ENCODE data around the gene RAET1L. TPM values are rescaled to one million over a fixed set of nuclear protein-coding genes. Genes with fewer than 3 reads are reported as not detected.

RAET1L gene
- total RNA-seq, 1 experiment from 2014 or later = not detected

DNA sequence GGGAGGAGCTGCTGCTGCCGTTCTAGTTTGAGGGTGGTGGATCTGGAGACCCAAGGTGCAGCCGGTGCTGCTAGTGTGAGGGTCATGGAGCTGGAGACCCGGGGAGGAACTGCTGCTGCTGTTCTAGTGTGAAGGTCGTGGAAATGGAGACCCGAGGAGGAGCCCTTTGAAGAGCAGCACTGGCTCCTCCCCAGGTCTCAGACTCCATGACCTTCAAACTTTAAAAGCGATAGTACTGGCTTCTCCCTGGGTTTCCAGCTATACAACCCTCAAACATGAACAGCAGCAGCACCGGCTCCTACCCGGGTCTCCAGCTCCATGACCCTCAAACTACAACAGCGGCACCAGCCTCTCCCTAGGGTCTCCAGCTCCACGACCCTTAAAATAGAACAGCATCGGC lies 28.1 kb upstream of the RAET1L start (continued):
- TF ChIP-seq, protein P1, sequence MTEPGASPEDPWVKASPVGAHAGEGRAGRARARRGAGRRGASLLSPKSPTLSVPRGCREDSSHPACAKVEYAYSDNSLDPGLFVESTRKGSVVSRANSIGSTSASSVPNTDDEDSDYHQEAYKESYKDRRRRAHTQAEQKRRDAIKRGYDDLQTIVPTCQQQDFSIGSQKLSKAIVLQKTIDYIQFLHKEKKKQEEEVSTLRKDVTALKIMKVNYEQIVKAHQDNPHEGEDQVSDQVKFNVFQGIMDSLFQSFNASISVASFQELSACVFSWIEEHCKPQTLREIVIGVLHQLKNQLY (CRISPR knock-in tag; IDR thresholded peaks at IDR 0.05) = no peak
- no peak for TF ChIP-seq MYBL2 (CRISPR knock-in tag; IDR thresholded peaks at IDR 0.05)
- TF ChIP-seq, protein P2, sequence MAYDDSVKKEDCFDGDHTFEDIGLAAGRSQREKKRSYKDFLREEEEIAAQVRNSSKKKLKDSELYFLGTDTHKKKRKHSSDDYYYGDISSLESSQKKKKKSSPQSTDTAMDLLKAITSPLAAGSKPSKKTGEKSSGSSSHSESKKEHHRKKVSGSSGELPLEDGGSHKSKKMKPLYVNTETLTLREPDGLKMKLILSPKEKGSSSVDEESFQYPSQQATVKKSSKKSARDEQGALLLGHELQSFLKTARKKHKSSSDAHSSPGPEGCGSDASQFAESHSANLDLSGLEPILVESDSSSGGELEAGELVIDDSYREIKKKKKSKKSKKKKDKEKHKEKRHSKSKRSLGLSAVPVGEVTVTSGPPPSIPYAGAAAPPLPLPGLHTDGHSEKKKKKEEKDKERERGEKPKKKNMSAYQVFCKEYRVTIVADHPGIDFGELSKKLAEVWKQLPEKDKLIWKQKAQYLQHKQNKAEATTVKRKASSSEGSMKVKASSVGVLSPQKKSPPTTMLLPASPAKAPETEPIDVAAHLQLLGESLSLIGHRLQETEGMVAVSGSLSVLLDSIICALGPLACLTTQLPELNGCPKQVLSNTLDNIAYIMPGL (CRISPR knock-in tag; IDR thresholded peaks at IDR 0.05) = no peak
- no peak for TF ChIP-seq KAT7 (CRISPR knock-in tag; IDR thresholded peaks at IDR 0.05; ENCODE audit: borderline replicate concordance)
- no peak for TF ChIP-seq CREB1 (CRISPR knock-in tag; IDR thresholded peaks at IDR 0.05)

DNA sequence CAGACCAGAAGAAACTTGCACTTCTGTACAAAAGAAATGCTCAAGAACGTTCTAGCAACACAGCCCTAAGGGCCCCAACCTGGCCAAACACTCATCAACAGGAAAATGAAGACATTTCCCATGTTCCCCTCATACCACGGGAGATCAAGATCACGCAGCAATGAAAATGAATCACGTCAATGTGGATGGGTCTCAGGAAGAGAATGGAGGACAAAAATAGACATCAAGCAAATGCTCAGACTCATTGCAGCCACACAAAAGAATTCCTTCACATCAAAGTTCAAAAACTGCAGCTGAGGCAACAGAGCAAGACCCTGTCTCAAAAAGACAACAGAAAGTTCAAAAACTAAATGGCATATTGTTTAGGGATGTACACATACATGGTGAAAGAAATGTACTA lies 25.5 kb upstream of the RAET1L start:
- DNase-seq (ENCODE audit: low spot score) (no peak), ATAC-seq (no peak)
- Mint-ChIP-seq H3K9me3 (peaks cover 36% of the 10 kb centered on the region), H3K4me3 (no peak overlapping the region), H3K4me1 (no peaks in the 10 kb centered on the region), H3K36me3 (0 out of 2 replicates have a peak, but pooled peaks cover 2% of the 10 kb centered on the region), H3K27me3 (ENCODE audit: low read depth) (peaks cover 62% of the 10 kb centered on the region), H3K27ac (no peak overlapping the region)
- TF ChIP-seq, protein P3, sequence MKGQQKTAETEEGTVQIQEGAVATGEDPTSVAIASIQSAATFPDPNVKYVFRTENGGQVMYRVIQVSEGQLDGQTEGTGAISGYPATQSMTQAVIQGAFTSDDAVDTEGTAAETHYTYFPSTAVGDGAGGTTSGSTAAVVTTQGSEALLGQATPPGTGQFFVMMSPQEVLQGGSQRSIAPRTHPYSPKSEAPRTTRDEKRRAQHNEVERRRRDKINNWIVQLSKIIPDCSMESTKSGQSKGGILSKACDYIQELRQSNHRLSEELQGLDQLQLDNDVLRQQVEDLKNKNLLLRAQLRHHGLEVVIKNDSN (CRISPR knock-in tag; IDR thresholded peaks at IDR 0.05) = no peak
- TF ChIP-seq, protein P4, sequence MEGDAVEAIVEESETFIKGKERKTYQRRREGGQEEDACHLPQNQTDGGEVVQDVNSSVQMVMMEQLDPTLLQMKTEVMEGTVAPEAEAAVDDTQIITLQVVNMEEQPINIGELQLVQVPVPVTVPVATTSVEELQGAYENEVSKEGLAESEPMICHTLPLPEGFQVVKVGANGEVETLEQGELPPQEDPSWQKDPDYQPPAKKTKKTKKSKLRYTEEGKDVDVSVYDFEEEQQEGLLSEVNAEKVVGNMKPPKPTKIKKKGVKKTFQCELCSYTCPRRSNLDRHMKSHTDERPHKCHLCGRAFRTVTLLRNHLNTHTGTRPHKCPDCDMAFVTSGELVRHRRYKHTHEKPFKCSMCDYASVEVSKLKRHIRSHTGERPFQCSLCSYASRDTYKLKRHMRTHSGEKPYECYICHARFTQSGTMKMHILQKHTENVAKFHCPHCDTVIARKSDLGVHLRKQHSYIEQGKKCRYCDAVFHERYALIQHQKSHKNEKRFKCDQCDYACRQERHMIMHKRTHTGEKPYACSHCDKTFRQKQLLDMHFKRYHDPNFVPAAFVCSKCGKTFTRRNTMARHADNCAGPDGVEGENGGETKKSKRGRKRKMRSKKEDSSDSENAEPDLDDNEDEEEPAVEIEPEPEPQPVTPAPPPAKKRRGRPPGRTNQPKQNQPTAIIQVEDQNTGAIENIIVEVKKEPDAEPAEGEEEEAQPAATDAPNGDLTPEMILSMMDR (IDR thresholded peaks at IDR 0.05) = no peak
- no peak for TF ChIP-seq ZNF423 (CRISPR knock-in tag; IDR thresholded peaks at IDR 0.05)
- TF ChIP-seq, protein P5, sequence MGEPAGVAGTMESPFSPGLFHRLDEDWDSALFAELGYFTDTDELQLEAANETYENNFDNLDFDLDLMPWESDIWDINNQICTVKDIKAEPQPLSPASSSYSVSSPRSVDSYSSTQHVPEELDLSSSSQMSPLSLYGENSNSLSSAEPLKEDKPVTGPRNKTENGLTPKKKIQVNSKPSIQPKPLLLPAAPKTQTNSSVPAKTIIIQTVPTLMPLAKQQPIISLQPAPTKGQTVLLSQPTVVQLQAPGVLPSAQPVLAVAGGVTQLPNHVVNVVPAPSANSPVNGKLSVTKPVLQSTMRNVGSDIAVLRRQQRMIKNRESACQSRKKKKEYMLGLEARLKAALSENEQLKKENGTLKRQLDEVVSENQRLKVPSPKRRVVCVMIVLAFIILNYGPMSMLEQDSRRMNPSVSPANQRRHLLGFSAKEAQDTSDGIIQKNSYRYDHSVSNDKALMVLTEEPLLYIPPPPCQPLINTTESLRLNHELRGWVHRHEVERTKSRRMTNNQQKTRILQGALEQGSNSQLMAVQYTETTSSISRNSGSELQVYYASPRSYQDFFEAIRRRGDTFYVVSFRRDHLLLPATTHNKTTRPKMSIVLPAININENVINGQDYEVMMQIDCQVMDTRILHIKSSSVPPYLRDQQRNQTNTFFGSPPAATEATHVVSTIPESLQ (CRISPR knock-in tag; IDR thresholded peaks at IDR 0.05) = no peak
- TF ChIP-seq, protein P6, sequence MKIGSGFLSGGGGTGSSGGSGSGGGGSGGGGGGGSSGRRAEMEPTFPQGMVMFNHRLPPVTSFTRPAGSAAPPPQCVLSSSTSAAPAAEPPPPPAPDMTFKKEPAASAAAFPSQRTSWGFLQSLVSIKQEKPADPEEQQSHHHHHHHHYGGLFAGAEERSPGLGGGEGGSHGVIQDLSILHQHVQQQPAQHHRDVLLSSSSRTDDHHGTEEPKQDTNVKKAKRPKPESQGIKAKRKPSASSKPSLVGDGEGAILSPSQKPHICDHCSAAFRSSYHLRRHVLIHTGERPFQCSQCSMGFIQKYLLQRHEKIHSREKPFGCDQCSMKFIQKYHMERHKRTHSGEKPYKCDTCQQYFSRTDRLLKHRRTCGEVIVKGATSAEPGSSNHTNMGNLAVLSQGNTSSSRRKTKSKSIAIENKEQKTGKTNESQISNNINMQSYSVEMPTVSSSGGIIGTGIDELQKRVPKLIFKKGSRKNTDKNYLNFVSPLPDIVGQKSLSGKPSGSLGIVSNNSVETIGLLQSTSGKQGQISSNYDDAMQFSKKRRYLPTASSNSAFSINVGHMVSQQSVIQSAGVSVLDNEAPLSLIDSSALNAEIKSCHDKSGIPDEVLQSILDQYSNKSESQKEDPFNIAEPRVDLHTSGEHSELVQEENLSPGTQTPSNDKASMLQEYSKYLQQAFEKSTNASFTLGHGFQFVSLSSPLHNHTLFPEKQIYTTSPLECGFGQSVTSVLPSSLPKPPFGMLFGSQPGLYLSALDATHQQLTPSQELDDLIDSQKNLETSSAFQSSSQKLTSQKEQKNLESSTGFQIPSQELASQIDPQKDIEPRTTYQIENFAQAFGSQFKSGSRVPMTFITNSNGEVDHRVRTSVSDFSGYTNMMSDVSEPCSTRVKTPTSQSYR (CRISPR knock-in tag; IDR thresholded peaks at IDR 0.05) = no peak
- no peak for TF ChIP-seq TEAD4 (CRISPR knock-in tag; IDR thresholded peaks at IDR 0.05)
- TF ChIP-seq TP53 (CRISPR knock-in tag; IDR thresholded peaks at IDR 0.05) = no peak
- no peak for TF ChIP-seq ELF4 (CRISPR knock-in tag; IDR thresholded peaks at IDR 0.05; ENCODE audit: low read depth)
- ChIA-PET POLR2A (no interaction called here), CTCF (no interaction called here)

DNA sequence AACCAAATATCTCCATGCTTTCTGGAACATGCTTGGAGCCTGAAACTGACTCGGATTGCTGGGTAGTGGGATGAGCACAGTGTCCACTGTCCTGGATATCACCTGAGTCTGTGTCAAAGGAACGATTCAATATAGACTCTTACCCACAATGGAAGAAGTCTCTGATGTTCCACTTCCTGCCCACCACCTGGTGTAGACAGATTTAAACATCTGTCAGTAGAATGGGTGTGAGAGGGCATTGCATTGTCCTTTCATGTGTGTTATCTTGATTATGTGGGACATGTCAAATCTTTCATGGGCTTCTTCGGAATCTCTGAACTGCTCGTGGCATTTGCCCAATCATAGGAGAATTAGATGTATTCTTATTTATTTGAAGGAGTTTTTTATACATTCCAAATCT lies 22.8 kb upstream of the RAET1L start:
- Mint-ChIP-seq H3K36me3 (0 out of 2 replicates have a peak, but pooled peaks cover 2% of the 10 kb centered on the region), H3K27me3 (ENCODE audit: low read depth) (peaks cover 42% of the 10 kb centered on the region), H3K4me3 (no peak overlapping the region), H3K4me1 (no peaks in the 10 kb centered on the region), H3K27ac (no peak overlapping the region), H3K9me3 (peaks cover 15% of the 10 kb centered on the region)
- ChIA-PET CTCF (interaction anchor here (1.5 kb wide), 1 partner anchor 347 kb away, joined by 3 read pairs; no protein-coding TSS in a partner anchor), POLR2A (no interaction called here)
- ATAC-seq (no peak), DNase-seq (ENCODE audit: low spot score) (no peak)
- TF ChIP-seq, protein P7, sequence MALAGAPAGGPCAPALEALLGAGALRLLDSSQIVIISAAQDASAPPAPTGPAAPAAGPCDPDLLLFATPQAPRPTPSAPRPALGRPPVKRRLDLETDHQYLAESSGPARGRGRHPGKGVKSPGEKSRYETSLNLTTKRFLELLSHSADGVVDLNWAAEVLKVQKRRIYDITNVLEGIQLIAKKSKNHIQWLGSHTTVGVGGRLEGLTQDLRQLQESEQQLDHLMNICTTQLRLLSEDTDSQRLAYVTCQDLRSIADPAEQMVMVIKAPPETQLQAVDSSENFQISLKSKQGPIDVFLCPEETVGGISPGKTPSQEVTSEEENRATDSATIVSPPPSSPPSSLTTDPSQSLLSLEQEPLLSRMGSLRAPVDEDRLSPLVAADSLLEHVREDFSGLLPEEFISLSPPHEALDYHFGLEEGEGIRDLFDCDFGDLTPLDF (CRISPR knock-in tag; IDR thresholded peaks at IDR 0.05) = no peak
- no peak for TF ChIP-seq NFE2L1 (CRISPR knock-in tag; IDR thresholded peaks at IDR 0.05)
- TF ChIP-seq ZNF423 (CRISPR knock-in tag; IDR thresholded peaks at IDR 0.05) = no peak
- no peak for TF ChIP-seq IRF2 (CRISPR knock-in tag; IDR thresholded peaks at IDR 0.05; ENCODE audit: borderline replicate concordance, low read depth)
- TF ChIP-seq JAZF1 (CRISPR knock-in tag; IDR thresholded peaks at IDR 0.05) = no peak
- TF ChIP-seq, protein P8, sequence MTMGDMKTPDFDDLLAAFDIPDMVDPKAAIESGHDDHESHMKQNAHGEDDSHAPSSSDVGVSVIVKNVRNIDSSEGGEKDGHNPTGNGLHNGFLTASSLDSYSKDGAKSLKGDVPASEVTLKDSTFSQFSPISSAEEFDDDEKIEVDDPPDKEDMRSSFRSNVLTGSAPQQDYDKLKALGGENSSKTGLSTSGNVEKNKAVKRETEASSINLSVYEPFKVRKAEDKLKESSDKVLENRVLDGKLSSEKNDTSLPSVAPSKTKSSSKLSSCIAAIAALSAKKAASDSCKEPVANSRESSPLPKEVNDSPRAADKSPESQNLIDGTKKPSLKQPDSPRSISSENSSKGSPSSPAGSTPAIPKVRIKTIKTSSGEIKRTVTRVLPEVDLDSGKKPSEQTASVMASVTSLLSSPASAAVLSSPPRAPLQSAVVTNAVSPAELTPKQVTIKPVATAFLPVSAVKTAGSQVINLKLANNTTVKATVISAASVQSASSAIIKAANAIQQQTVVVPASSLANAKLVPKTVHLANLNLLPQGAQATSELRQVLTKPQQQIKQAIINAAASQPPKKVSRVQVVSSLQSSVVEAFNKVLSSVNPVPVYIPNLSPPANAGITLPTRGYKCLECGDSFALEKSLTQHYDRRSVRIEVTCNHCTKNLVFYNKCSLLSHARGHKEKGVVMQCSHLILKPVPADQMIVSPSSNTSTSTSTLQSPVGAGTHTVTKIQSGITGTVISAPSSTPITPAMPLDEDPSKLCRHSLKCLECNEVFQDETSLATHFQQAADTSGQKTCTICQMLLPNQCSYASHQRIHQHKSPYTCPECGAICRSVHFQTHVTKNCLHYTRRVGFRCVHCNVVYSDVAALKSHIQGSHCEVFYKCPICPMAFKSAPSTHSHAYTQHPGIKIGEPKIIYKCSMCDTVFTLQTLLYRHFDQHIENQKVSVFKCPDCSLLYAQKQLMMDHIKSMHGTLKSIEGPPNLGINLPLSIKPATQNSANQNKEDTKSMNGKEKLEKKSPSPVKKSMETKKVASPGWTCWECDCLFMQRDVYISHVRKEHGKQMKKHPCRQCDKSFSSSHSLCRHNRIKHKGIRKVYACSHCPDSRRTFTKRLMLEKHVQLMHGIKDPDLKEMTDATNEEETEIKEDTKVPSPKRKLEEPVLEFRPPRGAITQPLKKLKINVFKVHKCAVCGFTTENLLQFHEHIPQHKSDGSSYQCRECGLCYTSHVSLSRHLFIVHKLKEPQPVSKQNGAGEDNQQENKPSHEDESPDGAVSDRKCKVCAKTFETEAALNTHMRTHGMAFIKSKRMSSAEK (CRISPR knock-in tag; IDR thresholded peaks at IDR 0.05; ENCODE audit: borderline replicate concordance) = no peak
- no peak for TF ChIP-seq ELF4 (CRISPR knock-in tag; IDR thresholded peaks at IDR 0.05; ENCODE audit: low read depth)

Data from WTC11 (cell line).